ENCODE measurements around the gene ASCC1.
"Not testable (repeated sequence)": the region's sequence is repeated elsewhere in the genome, so short reads cannot be mapped to it uniquely, and the experiment has no call there.

DNA sequence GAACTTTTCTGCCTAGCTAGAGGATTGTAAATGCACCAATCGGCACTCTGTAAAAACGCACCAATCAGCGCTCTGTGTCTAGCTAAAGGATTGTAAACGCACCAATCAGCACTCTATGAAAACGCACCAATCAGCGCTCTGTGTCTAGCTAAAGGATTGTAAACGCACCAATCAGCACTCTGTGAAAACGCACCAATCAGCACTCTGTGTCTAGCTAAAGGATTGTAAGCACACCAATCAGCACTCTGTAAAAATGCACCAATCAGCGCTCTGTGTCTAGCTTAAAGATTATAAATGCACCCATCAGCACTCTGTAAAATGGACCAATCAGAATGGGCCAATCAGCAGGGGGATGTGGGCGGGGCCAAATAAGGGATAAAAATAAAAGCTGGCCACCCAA is 79.9 kb downstream of the ASCC1 start:
- TF ChIP-seq CTCF, POLR2AphosphoS5, EP300, POLR2A (IDR thresholded peaks at IDR 0.05): not testable (repeated sequence)

Data from gastroesophageal sphincter (tissue), 3 donors.